ENCODE data around the gene PLXNA4.

GRCh38 chr7:132509643-132510042, 66.6 kb downstream of the PLXNA4 start:
- TF ChIP-seq CTCF (conservative IDR thresholded peaks at IDR 0.05; ENCODE audit: low read depth in 2 of 2) (no peak), POLR2AphosphoS5 (IDR thresholded peaks at IDR 0.05; ENCODE audit: low read depth) (no peak), EZH2phosphoT487 (IDR thresholded peaks at IDR 0.05; ENCODE audit: unreplicated experiment) (no peak), ZNF114 (CRISPR knock-in tag; IDR thresholded peaks at IDR 0.05) (no peak), ZNF331 (CRISPR knock-in tag; IDR thresholded peaks at IDR 0.05; ENCODE audit: low read depth) (no peak), STAT1 (IDR thresholded peaks at IDR 0.05; ENCODE audit: unreplicated experiment) (no peak), EZH2 (IDR thresholded peaks at IDR 0.05; ENCODE audit: low read depth, unreplicated experiment) (no peak), NANOG (IDR thresholded peaks at IDR 0.05; ENCODE audit: borderline replicate concordance) (no peak), CREB1 (CRISPR knock-in tag; IDR thresholded peaks at IDR 0.05; ENCODE audit: low read depth) (no peak), JUNB (IDR thresholded peaks at IDR 0.05; ENCODE audit: unreplicated experiment) (no peak), ETS1 (IDR thresholded peaks at IDR 0.05) (no peak)
- TF ChIP-seq, protein P1, sequence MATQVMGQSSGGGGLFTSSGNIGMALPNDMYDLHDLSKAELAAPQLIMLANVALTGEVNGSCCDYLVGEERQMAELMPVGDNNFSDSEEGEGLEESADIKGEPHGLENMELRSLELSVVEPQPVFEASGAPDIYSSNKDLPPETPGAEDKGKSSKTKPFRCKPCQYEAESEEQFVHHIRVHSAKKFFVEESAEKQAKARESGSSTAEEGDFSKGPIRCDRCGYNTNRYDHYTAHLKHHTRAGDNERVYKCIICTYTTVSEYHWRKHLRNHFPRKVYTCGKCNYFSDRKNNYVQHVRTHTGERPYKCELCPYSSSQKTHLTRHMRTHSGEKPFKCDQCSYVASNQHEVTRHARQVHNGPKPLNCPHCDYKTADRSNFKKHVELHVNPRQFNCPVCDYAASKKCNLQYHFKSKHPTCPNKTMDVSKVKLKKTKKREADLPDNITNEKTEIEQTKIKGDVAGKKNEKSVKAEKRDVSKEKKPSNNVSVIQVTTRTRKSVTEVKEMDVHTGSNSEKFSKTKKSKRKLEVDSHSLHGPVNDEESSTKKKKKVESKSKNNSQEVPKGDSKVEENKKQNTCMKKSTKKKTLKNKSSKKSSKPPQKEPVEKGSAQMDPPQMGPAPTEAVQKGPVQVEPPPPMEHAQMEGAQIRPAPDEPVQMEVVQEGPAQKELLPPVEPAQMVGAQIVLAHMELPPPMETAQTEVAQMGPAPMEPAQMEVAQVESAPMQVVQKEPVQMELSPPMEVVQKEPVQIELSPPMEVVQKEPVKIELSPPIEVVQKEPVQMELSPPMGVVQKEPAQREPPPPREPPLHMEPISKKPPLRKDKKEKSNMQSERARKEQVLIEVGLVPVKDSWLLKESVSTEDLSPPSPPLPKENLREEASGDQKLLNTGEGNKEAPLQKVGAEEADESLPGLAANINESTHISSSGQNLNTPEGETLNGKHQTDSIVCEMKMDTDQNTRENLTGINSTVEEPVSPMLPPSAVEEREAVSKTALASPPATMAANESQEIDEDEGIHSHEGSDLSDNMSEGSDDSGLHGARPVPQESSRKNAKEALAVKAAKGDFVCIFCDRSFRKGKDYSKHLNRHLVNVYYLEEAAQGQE (IDR thresholded peaks at IDR 0.05; ENCODE audit: unreplicated experiment) = no peak
- TF ChIP-seq, protein P2, sequence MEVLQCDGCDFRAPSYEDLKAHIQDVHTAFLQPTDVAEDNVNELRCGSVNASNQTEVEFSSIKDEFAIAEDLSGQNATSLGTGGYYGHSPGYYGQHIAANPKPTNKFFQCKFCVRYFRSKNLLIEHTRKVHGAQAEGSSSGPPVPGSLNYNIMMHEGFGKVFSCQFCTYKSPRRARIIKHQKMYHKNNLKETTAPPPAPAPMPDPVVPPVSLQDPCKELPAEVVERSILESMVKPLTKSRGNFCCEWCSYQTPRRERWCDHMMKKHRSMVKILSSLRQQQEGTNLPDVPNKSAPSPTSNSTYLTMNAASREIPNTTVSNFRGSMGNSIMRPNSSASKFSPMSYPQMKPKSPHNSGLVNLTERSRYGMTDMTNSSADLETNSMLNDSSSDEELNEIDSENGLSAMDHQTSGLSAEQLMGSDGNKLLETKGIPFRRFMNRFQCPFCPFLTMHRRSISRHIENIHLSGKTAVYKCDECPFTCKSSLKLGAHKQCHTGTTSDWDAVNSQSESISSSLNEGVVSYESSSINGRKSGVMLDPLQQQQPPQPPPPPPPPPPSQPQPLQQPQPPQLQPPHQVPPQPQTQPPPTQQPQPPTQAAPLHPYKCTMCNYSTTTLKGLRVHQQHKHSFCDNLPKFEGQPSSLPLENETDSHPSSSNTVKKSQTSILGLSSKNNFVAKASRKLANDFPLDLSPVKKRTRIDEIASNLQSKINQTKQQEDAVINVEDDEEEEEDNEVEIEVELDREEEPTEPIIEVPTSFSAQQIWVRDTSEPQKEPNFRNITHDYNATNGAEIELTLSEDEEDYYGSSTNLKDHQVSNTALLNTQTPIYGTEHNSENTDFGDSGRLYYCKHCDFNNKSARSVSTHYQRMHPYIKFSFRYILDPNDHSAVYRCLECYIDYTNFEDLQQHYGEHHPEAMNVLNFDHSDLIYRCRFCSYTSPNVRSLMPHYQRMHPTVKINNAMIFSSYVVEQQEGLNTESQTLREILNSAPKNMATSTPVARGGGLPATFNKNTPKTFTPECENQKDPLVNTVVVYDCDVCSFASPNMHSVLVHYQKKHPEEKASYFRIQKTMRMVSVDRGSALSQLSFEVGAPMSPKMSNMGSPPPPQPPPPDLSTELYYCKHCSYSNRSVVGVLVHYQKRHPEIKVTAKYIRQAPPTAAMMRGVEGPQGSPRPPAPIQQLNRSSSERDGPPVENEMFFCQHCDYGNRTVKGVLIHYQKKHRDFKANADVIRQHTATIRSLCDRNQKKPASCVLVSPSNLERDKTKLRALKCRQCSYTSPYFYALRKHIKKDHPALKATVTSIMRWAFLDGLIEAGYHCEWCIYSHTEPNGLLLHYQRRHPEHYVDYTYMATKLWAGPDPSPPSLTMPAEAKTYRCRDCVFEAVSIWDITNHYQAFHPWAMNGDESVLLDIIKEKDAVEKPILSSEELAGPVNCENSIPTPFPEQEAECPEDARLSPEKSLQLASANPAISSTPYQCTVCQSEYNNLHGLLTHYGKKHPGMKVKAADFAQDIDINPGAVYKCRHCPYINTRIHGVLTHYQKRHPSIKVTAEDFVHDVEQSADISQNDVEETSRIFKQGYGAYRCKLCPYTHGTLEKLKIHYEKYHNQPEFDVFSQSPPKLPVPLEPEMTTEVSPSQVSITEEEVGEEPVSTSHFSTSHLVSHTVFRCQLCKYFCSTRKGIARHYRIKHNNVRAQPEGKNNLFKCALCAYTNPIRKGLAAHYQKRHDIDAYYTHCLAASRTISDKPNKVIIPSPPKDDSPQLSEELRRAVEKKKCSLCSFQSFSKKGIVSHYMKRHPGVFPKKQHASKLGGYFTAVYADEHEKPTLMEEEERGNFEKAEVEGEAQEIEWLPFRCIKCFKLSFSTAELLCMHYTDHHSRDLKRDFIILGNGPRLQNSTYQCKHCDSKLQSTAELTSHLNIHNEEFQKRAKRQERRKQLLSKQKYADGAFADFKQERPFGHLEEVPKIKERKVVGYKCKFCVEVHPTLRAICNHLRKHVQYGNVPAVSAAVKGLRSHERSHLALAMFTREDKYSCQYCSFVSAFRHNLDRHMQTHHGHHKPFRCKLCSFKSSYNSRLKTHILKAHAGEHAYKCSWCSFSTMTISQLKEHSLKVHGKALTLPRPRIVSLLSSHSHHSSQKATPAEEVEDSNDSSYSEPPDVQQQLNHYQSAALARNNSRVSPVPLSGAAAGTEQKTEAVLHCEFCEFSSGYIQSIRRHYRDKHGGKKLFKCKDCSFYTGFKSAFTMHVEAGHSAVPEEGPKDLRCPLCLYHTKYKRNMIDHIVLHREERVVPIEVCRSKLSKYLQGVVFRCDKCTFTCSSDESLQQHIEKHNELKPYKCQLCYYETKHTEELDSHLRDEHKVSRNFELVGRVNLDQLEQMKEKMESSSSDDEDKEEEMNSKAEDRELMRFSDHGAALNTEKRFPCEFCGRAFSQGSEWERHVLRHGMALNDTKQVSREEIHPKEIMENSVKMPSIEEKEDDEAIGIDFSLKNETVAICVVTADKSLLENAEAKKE (CRISPR knock-in tag; IDR thresholded peaks at IDR 0.05) = no peak

Measured in GM23338 (cell line).